Stimulated activated naive CD8-positive, alpha-beta T cell treated with anti-CD3 and anti-CD28 coated beads, Interleukin-15, Interleukin-2, amounts not matched to agents 100 ng/mL and 50 ng/mL, for 24 hours (primary cell): Measurements from ENCODE around the gene KIAA1217.
"Not testable (repeated sequence)": the region's sequence is repeated elsewhere in the genome, so short reads cannot be mapped to it uniquely, and the experiment has no call there.

Experiments used
- H3K27ac Mint-ChIP-seq: one replicate; pipeline ENCODE4 v1.8.0; 2021; ENCODE audit warnings: mild to moderate bottlenecking, mixed read lengths
- H3K27me3 Mint-ChIP-seq: one replicate; pipeline ENCODE4 v1.8.0; 2021; ENCODE audit warnings: mixed read lengths
- H3K36me3 Mint-ChIP-seq: one replicate; pipeline ENCODE4 v1.8.0; 2021; ENCODE audit warnings: low read depth, mixed read lengths
- H3K4me1 Mint-ChIP-seq: one replicate; pipeline ENCODE4 v1.8.0; 2021; ENCODE audit warnings: low read depth, mixed read lengths
- H3K4me3 Mint-ChIP-seq: one replicate; pipeline ENCODE4 v1.8.0; 2021; ENCODE audit warnings: mild to moderate bottlenecking, mixed read lengths
- H3K9me3 Mint-ChIP-seq: one replicate; pipeline ENCODE4 v1.8.0; 2021; ENCODE audit warnings: mixed read lengths

The KIAA1217 gene

DNA sequence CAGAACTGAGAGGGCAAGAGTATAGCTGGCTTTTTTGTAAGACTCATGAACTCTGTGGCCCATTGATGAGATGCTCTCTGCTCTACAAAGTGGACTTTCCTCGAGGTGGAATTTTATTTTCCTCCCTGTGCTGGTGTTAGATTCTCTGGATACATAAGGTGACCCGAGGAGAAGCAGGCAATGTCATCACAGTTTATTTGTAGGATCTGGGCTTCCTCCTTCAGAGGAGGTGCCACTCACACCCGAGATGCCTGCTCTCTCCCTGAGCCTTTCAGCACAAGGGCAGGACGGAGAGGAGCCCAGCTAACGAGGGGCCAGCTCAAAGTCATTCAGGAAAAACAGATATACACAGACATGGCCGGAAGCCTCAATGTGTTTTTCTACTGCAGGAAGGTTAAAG lies 103.0 kb downstream of the KIAA1217 start:
- no peaks in the 10 kb centered on the region for H3K27me3 Mint-ChIP-seq
- no peaks in the 10 kb centered on the region for H3K9me3 Mint-ChIP-seq
- no peak overlapping the region for H3K27ac Mint-ChIP-seq
- no peaks in the 10 kb centered on the region for H3K4me1 Mint-ChIP-seq
- H3K4me3 Mint-ChIP-seq, result no peak overlapping the region
- H3K36me3 Mint-ChIP-seq, result no peaks in the 10 kb centered on the region

DNA sequence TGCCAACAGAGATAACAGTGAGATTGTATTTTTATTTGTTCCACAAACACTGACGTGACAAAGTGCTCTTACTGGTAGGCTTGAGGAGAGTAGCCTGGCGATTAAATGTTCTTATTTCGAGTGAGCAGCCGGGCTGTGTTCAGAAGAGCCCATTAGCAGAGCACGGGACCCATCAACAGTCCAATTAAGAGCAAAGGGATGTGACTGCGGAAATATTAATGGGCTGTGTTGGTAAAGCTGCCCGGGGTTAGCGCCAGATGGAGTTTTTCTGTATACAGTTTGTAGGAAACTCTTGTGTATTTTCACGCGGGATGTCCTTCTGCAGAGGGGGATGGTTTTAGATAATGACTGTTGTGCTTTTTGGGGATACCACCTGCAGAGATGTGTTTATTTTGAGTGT lies 104.3 kb downstream of the KIAA1217 start:
- no peak overlapping the region for H3K27ac Mint-ChIP-seq
- H3K4me1 Mint-ChIP-seq, result no peaks in the 10 kb centered on the region
- H3K4me3 Mint-ChIP-seq, result no peak overlapping the region
- H3K36me3 Mint-ChIP-seq, result no peaks in the 10 kb centered on the region
- H3K27me3 Mint-ChIP-seq, result no peaks in the 10 kb centered on the region
- no peaks in the 10 kb centered on the region for H3K9me3 Mint-ChIP-seq

DNA sequence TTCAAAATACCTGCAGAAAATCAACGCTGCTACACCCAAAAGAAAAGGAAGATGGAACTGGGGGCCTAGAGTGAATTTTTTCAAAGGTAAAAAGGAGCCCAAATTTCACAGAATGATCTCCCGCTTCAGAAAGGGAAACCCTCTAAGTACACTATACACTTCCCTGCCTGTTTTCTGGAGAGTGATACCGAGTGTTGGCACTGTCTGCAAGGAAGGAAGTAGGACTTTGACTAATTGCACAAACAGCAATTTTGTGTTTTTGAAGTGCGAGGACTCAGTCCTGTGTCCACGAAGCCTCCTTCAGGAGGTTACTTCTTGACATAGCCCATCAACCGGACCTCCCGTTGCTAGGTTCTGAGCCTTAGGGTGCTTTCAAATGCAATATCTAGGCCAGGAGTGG lies 106.3 kb downstream of the KIAA1217 start:
- Mint-ChIP-seq H3K27ac (no peak overlapping the region), H3K4me3 (no peak overlapping the region), H3K27me3 (no peaks in the 10 kb centered on the region), H3K9me3 (no peaks in the 10 kb centered on the region), H3K4me1 (no peaks in the 10 kb centered on the region), H3K36me3 (no peaks in the 10 kb centered on the region)

DNA sequence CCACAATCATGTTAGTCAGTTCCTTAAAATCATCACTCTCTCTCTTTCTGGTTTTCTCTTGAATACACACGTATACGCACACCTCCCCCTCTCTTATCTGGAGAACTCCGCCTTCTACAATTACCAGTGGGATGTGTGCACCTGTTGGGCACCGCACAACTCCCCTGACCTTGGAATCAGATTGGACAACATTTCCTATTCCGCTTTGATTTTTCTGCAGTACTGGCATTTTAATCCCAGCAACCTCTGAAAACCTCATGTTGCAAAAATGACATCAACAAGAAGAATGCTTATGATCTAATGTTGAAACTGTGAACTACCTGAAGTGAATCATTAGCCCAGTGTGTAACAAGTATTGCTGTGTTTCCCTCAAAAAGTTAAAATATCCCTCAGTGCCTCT lies 109.6 kb downstream of the KIAA1217 start:
- Mint-ChIP-seq H3K4me3 (no peak overlapping the region), H3K4me1 (no peaks in the 10 kb centered on the region), H3K27ac (no peak overlapping the region), H3K27me3 (no peaks in the 10 kb centered on the region), H3K36me3 (no peaks in the 10 kb centered on the region), H3K9me3 (no peaks in the 10 kb centered on the region)

DNA sequence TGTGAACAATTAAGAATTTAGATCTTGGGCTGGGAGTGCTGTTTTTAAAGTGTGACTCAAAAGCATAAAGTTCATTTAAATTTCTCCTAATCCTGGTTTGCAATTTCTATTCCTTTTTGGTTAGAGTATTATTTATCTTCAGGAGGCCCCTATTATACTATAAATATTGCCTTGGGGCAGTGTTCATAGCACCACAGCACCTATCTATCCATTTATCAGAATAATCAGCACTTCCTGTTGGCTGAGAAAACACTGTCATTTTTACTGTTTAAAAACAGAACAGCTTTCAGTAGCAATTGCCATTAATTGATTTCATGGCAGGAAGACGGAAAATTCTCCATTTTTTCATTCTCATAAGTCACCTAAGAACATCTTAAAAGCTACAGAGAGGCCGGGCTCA lies 111.4 kb downstream of the KIAA1217 start:
- H3K9me3 Mint-ChIP-seq, result no peaks in the 10 kb centered on the region
- no peaks in the 10 kb centered on the region for H3K4me1 Mint-ChIP-seq
- no peaks in the 10 kb centered on the region for H3K36me3 Mint-ChIP-seq
- H3K27me3 Mint-ChIP-seq, result no peaks in the 10 kb centered on the region
- H3K27ac Mint-ChIP-seq, result no peak overlapping the region
- no peak overlapping the region for H3K4me3 Mint-ChIP-seq

DNA sequence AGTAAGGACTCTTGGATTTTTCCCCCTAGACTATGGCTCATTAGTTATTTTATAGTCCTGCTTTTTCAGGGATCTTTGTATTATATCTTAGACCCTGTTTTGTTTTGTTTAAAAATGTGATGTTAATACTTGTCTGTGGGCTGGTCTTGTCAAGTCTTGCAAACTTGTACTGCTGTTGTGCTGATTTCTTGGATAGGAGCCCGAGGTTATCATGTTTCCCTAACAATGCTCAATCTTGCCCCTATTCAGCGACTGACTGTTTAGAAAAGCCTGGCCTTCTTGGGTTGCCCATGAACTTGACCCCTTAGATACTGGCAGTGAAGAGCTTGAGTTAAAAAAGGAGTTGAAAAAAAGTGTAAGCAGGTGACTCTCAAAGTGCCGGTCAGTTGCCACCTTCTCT lies 115.7 kb downstream of the KIAA1217 start:
- Mint-ChIP-seq H3K27ac (no peak overlapping the region), H3K4me1 (no peaks in the 10 kb centered on the region), H3K9me3 (peaks cover 7% of the 10 kb centered on the region)

DNA sequence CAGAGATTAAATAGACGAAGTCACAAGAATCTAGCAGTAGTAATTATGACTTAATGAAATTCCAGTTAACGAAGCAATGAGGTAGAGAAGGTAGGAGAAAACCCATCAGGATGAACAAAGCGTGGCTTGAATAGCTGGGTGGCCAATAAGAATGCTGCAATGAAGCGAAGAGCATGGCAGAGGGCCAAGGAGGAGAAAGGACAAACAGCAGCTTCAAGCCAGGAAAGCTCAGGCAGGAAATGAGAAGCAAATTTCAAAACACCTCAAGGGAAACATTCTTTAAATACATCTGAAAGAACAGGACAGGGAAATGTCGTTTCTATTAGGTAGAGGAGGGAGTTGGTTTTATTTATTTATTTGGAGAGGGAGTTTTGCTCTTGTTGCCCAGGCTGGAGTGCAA lies 122.5 kb downstream of the KIAA1217 start:
- no peaks in the 10 kb centered on the region for H3K36me3 Mint-ChIP-seq
- no peak overlapping the region for H3K27ac Mint-ChIP-seq
- H3K27me3 Mint-ChIP-seq, result no peaks in the 10 kb centered on the region
- H3K9me3 Mint-ChIP-seq, result peaks cover 7% of the 10 kb centered on the region
- H3K4me1 Mint-ChIP-seq, result no peaks in the 10 kb centered on the region
- H3K4me3 Mint-ChIP-seq, result no peak overlapping the region

More for the DNA sequence above, 115.7 kb downstream of the KIAA1217 start:
- Mint-ChIP-seq H3K27me3 (no peaks in the 10 kb centered on the region), H3K36me3 (no peaks in the 10 kb centered on the region), H3K4me3 (no peak overlapping the region)

DNA sequence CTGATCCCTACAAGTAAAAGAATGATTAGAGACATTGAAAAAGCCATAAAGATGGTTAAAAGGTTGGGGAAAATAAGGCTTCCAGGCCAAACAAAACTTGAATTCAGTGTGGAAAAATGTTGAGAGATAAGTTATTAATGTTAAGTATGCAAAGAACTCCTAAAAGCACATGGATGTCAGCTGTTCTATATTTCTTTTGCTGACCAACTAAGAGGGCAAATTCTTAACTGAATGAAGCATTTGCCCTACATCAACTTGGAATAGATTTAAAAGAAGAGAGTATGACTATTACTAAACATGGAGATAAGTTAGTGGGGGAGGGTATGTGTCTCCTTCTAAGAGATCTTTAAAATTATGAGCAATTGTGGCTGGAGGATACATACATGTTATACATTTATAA lies 124.8 kb downstream of the KIAA1217 start:
- no peaks in the 10 kb centered on the region for H3K27me3 Mint-ChIP-seq
- no peaks in the 10 kb centered on the region for H3K9me3 Mint-ChIP-seq
- no peak overlapping the region for H3K27ac Mint-ChIP-seq
- no peak overlapping the region for H3K4me3 Mint-ChIP-seq
- H3K4me1 Mint-ChIP-seq, result no peaks in the 10 kb centered on the region
- H3K36me3 Mint-ChIP-seq, result no peaks in the 10 kb centered on the region

DNA sequence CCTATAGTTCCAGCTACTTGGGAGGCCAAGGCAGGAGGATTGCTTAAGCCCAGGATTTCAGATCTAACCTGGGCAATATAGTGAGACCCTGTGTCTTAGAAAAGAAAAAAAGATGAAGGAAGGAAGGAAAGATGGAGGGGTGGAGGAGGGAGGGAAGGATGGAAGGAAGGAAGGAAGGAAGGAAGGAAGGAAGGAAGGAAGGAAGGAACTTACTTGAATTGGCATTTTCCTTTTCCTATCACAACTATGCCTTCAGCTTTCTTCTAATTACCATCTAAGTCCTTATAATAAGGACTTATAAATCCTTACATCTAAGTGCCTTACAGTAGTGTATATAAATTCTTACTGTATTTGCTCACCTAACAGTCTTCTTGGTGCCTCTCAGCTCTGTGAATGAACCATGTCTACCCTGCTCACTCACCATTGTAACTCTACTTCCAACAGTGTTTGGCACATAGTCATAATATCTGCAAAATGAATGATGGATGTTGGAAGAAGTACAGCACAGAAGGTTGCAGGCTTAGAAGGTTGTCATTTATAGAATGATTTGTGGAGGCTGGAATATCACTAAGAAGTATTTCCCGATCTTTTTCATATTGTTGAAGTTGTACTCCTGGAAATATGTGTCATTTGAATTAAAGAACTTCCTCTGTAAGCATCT lies 125.5 kb downstream of the KIAA1217 start:
- Mint-ChIP-seq H3K4me1 (no peaks in the 10 kb centered on the region), H3K36me3 (no peaks in the 10 kb centered on the region), H3K27ac (no peak overlapping the region), H3K27me3 (no peaks in the 10 kb centered on the region), H3K9me3 (no peaks in the 10 kb centered on the region), H3K4me3 (no peak overlapping the region)

DNA sequence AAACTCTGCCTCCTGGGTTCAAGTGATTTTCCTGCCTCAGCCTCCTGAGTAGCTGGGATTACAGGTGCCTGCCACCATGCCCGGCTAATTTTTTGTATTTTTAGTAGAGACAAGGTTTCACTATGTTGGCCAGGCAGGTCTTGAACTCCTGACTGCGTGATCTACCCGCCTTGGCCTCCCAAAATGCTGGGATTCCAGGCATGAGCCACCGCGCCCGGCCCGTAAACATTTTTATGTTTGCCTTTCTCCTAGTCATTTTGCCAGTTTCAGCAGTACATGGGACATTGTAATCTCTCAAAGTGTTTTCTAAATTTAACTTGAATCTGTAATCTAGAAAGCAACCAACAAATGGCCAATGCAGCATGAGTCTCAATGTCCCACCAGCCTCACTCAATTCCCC lies 128.8 kb downstream of the KIAA1217 start:
- not testable (repeated sequence) for H3K4me1 Mint-ChIP-seq, H3K9me3 Mint-ChIP-seq, H3K36me3 Mint-ChIP-seq, H3K4me3 Mint-ChIP-seq, H3K27ac Mint-ChIP-seq, H3K27me3 Mint-ChIP-seq

DNA sequence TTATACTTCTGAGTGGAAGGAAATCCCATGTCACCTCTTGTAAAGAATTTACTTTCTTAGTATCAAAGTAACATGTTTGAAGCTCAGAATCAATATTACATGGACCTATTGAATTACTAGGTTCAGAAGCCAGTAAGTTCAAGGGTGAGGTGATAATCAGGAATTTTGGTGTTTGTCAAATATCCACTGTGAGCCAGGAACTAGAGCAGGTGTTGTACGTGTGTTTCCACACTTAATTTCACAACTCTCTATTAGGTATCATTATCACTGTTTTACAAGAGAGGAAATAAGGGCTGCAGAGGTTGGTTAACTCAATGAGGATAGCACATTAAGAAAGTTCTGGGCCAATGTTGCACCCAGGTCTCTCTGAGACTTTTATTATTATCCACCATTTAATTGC lies 130.4 kb downstream of the KIAA1217 start:
- Mint-ChIP-seq H3K4me1 (no peaks in the 10 kb centered on the region), H3K4me3 (no peak overlapping the region), H3K27ac (no peak overlapping the region), H3K27me3 (peaks cover 5% of the 10 kb centered on the region), H3K36me3 (no peaks in the 10 kb centered on the region), H3K9me3 (no peaks in the 10 kb centered on the region)

DNA sequence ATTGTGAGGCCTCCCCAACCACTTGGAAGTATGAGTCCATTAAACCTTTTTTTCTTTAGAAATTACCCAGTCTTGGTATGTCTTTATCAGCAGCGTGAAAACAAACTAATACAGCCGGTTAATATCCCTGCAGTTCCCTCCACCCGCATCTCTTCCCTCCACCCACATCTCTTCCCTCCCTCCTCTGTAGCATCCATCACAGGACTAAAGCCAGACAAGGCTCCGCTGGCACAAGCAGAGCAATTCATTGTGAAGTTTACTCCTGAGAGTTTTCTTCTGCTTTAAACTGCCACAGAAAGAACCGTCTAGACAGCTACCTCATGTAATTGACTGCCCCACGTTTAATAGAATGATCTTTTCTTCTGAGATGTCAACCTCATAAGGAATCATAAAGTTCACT lies 131.5 kb downstream of the KIAA1217 start:
- H3K4me1 Mint-ChIP-seq, result no peaks in the 10 kb centered on the region
- H3K36me3 Mint-ChIP-seq, result no peaks in the 10 kb centered on the region
- no peak overlapping the region for H3K4me3 Mint-ChIP-seq
- no peak overlapping the region for H3K27ac Mint-ChIP-seq
- H3K27me3 Mint-ChIP-seq, result peaks cover 5% of the 10 kb centered on the region
- H3K9me3 Mint-ChIP-seq, result no peaks in the 10 kb centered on the region

DNA sequence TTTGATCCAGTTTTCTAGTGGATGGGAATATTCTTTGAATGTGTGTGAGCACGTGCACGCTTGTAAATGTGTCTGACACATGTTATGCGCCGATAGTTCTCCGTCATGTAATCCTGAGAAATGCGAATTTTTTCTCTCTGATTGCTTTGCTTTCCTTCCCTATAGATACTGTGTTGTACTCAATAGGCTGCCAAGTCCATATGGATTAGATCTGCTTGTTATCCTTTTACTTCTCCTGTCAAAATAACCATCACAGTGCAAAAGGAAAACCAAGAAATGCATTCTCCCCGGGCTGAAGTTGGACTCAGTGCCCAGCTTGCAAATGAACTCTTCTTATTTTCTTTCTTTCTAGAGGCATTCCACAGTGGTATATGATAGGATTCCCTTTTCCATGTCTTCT lies 131.9 kb downstream of the KIAA1217 start:
- Mint-ChIP-seq H3K36me3 (no peaks in the 10 kb centered on the region), H3K9me3 (no peaks in the 10 kb centered on the region), H3K4me1 (no peaks in the 10 kb centered on the region), H3K27ac (no peak overlapping the region), H3K27me3 (peaks cover 5% of the 10 kb centered on the region), H3K4me3 (no peak overlapping the region)

DNA sequence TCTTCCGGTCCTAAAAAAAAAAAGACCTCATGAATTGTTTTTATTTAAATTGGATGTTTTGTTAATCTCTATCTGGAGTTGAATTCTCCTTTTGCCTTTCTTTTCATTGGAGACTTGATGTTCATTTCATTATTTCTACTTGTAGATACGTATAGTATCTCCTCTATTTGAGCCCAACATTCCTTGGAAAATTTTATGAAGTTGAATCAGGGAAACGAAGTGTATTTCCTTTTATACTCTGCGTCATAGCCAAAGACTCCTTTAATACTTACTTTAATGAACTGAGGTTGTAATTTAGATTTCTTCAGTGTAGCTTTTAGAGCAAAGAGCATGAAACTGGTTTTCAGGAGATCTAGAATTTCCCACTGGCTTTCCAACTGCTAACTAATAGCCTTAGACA lies 132.4 kb downstream of the KIAA1217 start:
- Mint-ChIP-seq H3K27me3 (peaks cover 5% of the 10 kb centered on the region), H3K27ac (no peak overlapping the region), H3K9me3 (no peaks in the 10 kb centered on the region), H3K4me1 (no peaks in the 10 kb centered on the region), H3K4me3 (no peak overlapping the region), H3K36me3 (no peaks in the 10 kb centered on the region)

DNA sequence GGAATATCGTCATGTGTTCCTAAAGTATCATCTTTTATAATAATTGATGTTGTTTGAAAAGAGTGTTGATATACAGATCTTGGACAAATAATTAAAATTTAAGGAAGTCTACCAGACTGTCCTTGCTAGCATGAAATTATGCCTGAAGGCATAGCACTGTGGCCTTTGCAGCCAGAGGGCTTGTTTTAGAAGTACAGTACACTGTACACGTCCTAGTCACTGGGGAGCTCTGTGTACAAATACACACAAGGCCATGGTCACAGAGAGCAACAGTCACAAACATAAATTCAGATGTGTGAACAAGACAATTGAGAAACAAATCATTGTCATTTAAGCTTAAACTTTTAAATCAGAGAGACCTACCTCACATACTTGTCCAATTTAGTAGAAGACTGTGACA lies 133.0 kb downstream of the KIAA1217 start:
- H3K4me1 Mint-ChIP-seq, result no peaks in the 10 kb centered on the region
- H3K27ac Mint-ChIP-seq, result no peak overlapping the region

DNA sequence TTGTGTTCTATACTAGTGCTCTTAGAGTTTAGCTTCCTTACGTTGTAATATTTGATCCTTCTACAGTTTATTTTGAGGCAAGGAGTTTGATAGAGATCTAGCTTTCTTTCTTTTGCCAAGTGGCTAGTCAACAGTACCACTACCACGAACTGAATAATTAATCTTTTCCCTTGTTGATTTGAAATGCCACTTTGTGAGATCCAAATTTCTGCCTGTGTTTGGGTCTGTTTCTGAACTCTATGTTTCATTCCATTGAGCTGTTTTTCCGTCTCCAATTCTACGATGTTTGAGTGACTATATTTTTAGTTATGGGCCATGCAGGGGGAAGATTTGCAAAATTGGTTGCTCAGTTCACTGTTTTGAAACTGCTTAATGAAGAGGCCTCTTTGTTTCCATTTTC lies 134.7 kb downstream of the KIAA1217 start:
- Mint-ChIP-seq H3K9me3 (no peaks in the 10 kb centered on the region), H3K27ac (no peak overlapping the region), H3K4me1 (no peaks in the 10 kb centered on the region), H3K4me3 (no peak overlapping the region), H3K36me3 (no peaks in the 10 kb centered on the region), H3K27me3 (peaks cover 5% of the 10 kb centered on the region)

More for the DNA sequence above, 133.0 kb downstream of the KIAA1217 start:
- Mint-ChIP-seq H3K9me3 (no peaks in the 10 kb centered on the region), H3K36me3 (no peaks in the 10 kb centered on the region), H3K27me3 (peaks cover 5% of the 10 kb centered on the region), H3K4me3 (no peak overlapping the region)
